Neural cell (in vitro differentiated cells): ENCODE data around the gene ZNF618. TPM values are rescaled to one million over a fixed set of nuclear protein-coding genes. Genes with fewer than 3 reads are reported as not detected.

ENCODE experiments used
- H2AFZ ChIP-seq: fragments of 200-600, 300-800 bp; sonication (generic), shearing (Covaris generic); 2 replicates; pipeline ENCODE4 v1.6.0; 2014; ENCODE audit warnings: low read depth, mild to moderate bottlenecking, antibody characterized with exemption, low read length, moderate library complexity
- H3F3A ChIP-seq: fragments of 200-600 bp; shearing (Covaris generic); 2 replicates; pipeline ENCODE4 v1.6.1; 2016; ENCODE audit warnings: mild to moderate bottlenecking, moderate library complexity, mixed read lengths, antibody characterized with exemption, low read length; ENCODE audit not compliant: insufficient read depth, poor library complexity, severe bottlenecking
- H3K27ac ChIP-seq: fragments of 200-600, 300-800 bp; sonication (generic), shearing (Covaris generic); 2 replicates; pipeline ENCODE4 v1.5.1; 2014; ENCODE audit warnings: mild to moderate bottlenecking, low read length, moderate library complexity
- H3K27me3 ChIP-seq: fragments of 300-800, 200-600 bp; sonication (generic), shearing (Covaris generic); 2 replicates; pipeline ENCODE4 v1.6.0; 2014; ENCODE audit warnings: mild to moderate bottlenecking, low read depth, low read length, moderate library complexity; ENCODE audit not compliant: insufficient read depth
- H3K36me3 ChIP-seq: fragments of 300-800, 200-600 bp; sonication (generic), shearing (Covaris generic); 2 replicates; pipeline ENCODE4 v1.5.1; 2014; ENCODE audit warnings: mild to moderate bottlenecking, antibody characterized with exemption, low read length, moderate library complexity; ENCODE audit not compliant: insufficient read depth
- H3K4me2 ChIP-seq: fragments of 300-800, 200-600 bp; sonication (generic), shearing (Covaris generic); 2 replicates; pipeline ENCODE4 v1.6.0; 2014; ENCODE audit warnings: mild to moderate bottlenecking, low read length
- H3K4me3 ChIP-seq: fragments of 300-800, 200-600 bp; sonication (generic), shearing (Covaris generic); 2 replicates; pipeline ENCODE4 v1.5.1; 2014; ENCODE audit warnings: mild to moderate bottlenecking, low read length, moderate library complexity
- H3K79me2 ChIP-seq: fragments of 200-600 bp; shearing (Covaris generic); replicated peaks from 2 replicates; pipeline ENCODE4 v1.6.0; 2014; ENCODE audit warnings: mild to moderate bottlenecking, low read length, moderate library complexity; ENCODE audit not compliant: insufficient read depth
- H3K9ac ChIP-seq: fragments of 300-800, 200-600 bp; sonication (generic), shearing (Covaris generic); 2 replicates; pipeline ENCODE4 v1.6.1; 2016; ENCODE audit warnings: mild to moderate bottlenecking, low read length, mixed read lengths
- H3K9me2 ChIP-seq: fragments of 200-600 bp; shearing (Covaris generic); 2 replicates; pipeline ENCODE4 v1.6.1; 2016; ENCODE audit warnings: mild to moderate bottlenecking, low read length, mixed read lengths; ENCODE audit not compliant: insufficient read depth
- H3K9me3 ChIP-seq: fragments of 200-600, 300-800 bp; sonication (generic), shearing (Covaris generic); 2 replicates; pipeline ENCODE4 v1.6.1; 2016; ENCODE audit warnings: mild to moderate bottlenecking, mixed run types, low read length, moderate library complexity, mixed read lengths
- H4K20me1 ChIP-seq: fragments of 200-600 bp; shearing (Covaris generic); 2 replicates; pipeline ENCODE4 v1.6.1; 2016; ENCODE audit warnings: mild to moderate bottlenecking, mixed run types; ENCODE audit not compliant: insufficient read depth
- CTCF ChIP-seq: fragments of 450-650 bp; IDR thresholded peaks from 2 replicates; pipeline ENCODE4 v1.5.1; 2014; ENCODE audit warnings: antibody characterized with exemption, mild to moderate bottlenecking, moderate library complexity; ENCODE audit not compliant: poor library complexity, severe bottlenecking
- EP300 ChIP-seq: fragments of 450-650 bp; conservative IDR thresholded peaks from 2 replicates; pipeline ENCODE4 v1.6.1; 2014; ENCODE audit warnings: antibody characterized with exemption, mild to moderate bottlenecking, moderate library complexity; ENCODE audit not compliant: poor library complexity, severe bottlenecking
- EZH2 ChIP-seq: fragments of 200-600, 300-800 bp; shearing (Covaris generic), sonication (generic); IDR thresholded peaks from 2 replicates; pipeline ENCODE4 v1.6.1; 2014; ENCODE audit warnings: antibody characterized with exemption, low read length, borderline replicate concordance, mild to moderate bottlenecking; ENCODE audit not compliant: insufficient read depth, poor library complexity, severe bottlenecking
- MXI1 ChIP-seq: fragments of 450-650 bp; conservative IDR thresholded peaks from 2 replicates; pipeline ENCODE4 v1.6.1; 2014; ENCODE audit warnings: antibody characterized with exemption, mild to moderate bottlenecking; ENCODE audit not compliant: poor library complexity, severe bottlenecking
- POLR2AphosphoS5 ChIP-seq: IDR thresholded peaks from 2 replicates; pipeline ENCODE4 v1.6.1; 2012
- RAD21 ChIP-seq: fragments of 450-650 bp; conservative IDR thresholded peaks from 2 replicates; pipeline ENCODE4 v1.6.1; 2014; ENCODE audit warnings: antibody characterized with exemption, mild to moderate bottlenecking, moderate library complexity
- REST ChIP-seq: IDR thresholded peaks from 2 replicates; pipeline ENCODE4 v1.6.1; 2012; ENCODE audit warnings: borderline replicate concordance
- SMC3 ChIP-seq: fragments of 450-650 bp; conservative IDR thresholded peaks from 2 replicates; pipeline ENCODE4 v1.6.1; 2014; ENCODE audit warnings: antibody characterized with exemption, mild to moderate bottlenecking, moderate library complexity; ENCODE audit not compliant: poor library complexity
- TAF1 ChIP-seq: IDR thresholded peaks from 2 replicates; pipeline ENCODE4 v1.6.1; 2012; ENCODE audit warnings: low read depth
- polyA plus RNA-seq: library from polyadenylated mRNA; depleted of rRNA; stranded (reverse); fragments of >200 nt; gene quantifications from 2 replicates; pipeline ENCODE4 v1.2.3, GENCODE V29; 2014

The ZNF618 gene
- polyA plus RNA-seq, 1 donor from 2014 or later = 7.1 TPM

GRCh38 chr9:114038724-114039313 lies 162.7 kb downstream of the ZNF618 start:
- Histone ChIP-seq H3F3A (no peaks in the 10 kb centered on the region), H2AFZ (no peak overlapping the region), H3K9me2 (no peaks in the 10 kb centered on the region), H4K20me1 (no peaks in the 10 kb centered on the region), H3K4me2 (no peak overlapping the region), H3K27ac (no peak overlapping the region), H3K36me3 (peaks cover 4% of the 10 kb centered on the region), H3K9ac (no peak overlapping the region), H3K4me3 (no peak overlapping the region), H3K27me3 (no peaks in the 10 kb centered on the region), H3K79me2 (no peaks in the 10 kb centered on the region), H3K9me3 (no peaks in the 10 kb centered on the region)
- TF ChIP-seq TAF1 = no peak
- no peak for TF ChIP-seq CTCF
- TF ChIP-seq EZH2 = no peak
- no peak for TF ChIP-seq SMC3
- TF ChIP-seq EP300 = no peak
- no peak for TF ChIP-seq POLR2AphosphoS5
- no peak for TF ChIP-seq REST
- no peak for TF ChIP-seq MXI1
- no peak for TF ChIP-seq RAD21

GRCh38 chr9:114039484-114039883 lies 163.4 kb downstream of the ZNF618 start:
- H3K9me2 ChIP-seq = no peaks in the 10 kb centered on the region

More at GRCh38 chr9:114039484-114039883, 163.4 kb downstream of the ZNF618 start:
- Histone ChIP-seq H3K4me2 (no peak overlapping the region), H2AFZ (no peak overlapping the region), H3F3A (no peaks in the 10 kb centered on the region), H3K9me3 (no peaks in the 10 kb centered on the region), H3K36me3 (peaks cover 4% of the 10 kb centered on the region), H3K79me2 (no peaks in the 10 kb centered on the region), H3K27me3 (no peaks in the 10 kb centered on the region), H3K27ac (no peak overlapping the region), H3K4me3 (no peak overlapping the region), H3K9ac (no peak overlapping the region), H4K20me1 (no peaks in the 10 kb centered on the region)
- TF ChIP-seq EP300 (no peak), CTCF (no peak), MXI1 (no peak), REST (no peak), TAF1 (no peak), EZH2 (no peak), RAD21 (no peak)
